Ureter (tissue), 1 donor: ENCODE results near the gene GID8. TPM values are rescaled to one million over a fixed set of nuclear protein-coding genes. Genes with fewer than 3 reads are reported as not detected.

ENCODE experiments used
- DNase-seq: peaks from one replicate; pipeline ENCODE4 v3.0.0-alpha.2; 2020; ENCODE audit warnings: low spot score
- total RNA-seq: library from RNA; stranded (reverse); gene quantifications from one replicate; pipeline ENCODE4 v1.2.4, GENCODE V29; 2023
- donor health status: DM: yes; HTN: yes; CAD: no.

Gene GID8
- total RNA-seq, 1 donor from 2014 or later: 43.1 TPM

DNA sequence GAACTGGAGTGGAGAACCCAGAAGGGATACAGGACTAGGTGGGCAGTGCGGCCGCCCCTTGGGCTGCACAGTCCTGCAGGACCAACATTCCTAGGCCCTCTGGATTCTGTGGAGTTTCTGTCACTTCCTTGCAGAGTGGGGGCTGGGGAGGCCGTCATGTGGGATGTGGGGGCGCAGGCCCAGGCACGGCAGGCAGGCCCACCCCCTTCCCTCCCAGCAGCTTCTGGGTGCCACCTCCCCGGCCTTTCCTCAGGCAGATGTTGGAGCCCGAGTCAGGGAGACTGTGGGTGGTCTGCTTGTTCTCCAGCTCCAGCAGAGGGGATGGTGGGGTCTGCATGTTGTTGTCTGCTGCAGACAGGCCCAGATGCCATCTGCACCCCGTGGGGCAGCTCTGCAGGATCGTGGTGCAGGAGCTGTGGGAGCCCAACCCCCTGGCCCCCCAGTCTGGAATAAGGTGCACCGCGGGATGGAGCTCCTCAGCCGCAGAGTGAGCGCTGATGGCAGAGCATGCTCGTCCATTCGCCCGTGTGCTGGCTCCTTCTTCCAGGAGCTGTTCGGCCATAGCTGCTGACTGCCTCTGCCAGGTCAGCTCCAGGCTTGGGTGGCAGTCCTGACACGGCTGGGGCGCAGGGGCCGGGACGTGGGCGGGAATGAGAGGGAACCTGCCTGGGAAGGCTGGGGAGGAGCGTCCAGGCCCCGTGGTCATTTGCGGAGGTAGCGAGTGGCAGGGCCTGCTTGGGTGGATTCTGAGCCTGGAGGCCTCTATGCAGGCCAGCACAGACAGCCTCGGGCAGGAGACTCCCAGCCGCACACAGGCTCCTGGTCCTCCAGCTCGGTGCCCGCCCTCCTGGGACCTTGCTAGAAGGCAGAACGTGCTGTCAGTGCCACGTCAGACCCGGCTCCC is 32.6 kb downstream of the GID8 start:
- DNase-seq: no peak

DNA sequence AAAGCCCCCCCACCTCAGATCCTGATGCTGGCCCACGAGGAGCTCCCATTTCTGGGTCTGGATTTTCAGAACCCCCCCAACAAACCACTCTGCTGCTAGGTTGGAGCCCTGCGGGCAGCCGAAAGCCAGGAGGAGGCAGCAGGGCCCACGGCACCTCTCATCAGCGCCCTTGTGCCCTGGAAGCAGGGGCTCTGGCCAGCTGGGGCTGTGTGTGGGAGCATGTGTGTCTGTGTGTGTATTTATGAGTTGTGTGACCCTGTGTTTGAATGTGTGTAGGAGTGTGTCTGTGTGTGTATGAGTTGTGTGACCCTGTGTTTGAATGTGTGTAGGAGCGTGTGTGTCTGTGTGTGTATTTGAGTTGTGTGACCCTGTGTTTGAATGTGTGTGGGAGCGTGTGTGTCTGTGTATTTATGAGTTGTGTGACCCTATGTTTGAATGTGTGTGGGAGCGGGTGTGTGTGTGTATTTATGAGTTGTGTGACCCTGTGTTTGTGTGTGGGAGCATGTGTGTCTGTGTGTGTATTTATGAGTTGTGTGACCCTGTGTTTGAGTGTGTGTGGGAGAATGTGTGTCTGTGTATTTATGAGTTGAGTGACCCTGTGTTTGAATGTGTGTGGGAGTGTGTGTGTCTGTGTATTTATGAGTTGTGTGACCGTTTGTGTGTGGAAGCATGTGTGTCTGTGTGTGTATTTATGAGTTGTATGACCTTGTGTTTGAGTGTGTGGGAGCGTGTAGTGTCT is 33.4 kb downstream of the GID8 start:
- DNase-seq: no peak

DNA sequence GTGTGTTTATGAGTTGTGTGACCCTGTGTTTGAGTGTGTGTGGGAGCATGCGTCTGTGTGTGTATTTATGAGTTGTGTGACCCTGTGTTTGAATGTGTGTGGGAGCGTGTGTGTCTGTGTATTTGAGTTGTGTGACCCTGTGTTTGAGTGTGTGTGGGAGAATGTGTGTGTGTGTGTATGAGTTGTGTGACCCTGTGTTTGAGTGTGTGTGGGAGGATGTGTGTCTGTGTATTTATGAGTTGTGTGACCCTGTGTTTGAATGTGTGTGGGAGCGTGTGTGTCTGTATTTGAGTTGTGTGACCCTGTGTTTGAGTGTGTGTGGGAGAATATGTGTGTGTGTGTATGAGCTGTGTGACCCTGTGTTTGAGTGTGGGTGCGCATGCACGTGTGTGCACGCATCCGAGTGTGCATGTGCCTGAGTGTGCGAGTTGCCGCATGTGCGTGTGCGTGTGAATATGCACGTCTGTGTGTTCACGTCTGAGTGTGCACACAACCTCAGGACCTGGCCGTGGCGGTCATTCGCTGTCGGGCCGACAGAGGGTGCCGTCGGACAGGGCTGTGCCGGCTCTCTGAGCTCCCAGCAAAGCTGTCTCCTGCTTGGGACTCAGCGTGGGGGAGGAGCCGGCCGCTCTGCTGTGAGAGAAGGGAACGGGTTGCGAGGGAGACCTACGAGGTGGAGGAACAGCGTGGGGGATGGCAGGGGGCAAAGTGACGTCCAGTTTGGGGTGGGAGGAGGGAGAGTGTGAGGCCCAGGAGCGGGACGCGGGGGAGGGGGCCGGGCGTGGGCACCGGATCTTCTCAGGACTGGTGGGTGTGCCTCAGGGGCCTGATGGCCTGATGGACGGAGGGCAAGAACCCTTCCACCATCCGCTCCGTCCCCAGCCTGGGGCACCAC is 34.2 kb downstream of the GID8 start:
- peak; percentile 88 for DNase-seq

DNA sequence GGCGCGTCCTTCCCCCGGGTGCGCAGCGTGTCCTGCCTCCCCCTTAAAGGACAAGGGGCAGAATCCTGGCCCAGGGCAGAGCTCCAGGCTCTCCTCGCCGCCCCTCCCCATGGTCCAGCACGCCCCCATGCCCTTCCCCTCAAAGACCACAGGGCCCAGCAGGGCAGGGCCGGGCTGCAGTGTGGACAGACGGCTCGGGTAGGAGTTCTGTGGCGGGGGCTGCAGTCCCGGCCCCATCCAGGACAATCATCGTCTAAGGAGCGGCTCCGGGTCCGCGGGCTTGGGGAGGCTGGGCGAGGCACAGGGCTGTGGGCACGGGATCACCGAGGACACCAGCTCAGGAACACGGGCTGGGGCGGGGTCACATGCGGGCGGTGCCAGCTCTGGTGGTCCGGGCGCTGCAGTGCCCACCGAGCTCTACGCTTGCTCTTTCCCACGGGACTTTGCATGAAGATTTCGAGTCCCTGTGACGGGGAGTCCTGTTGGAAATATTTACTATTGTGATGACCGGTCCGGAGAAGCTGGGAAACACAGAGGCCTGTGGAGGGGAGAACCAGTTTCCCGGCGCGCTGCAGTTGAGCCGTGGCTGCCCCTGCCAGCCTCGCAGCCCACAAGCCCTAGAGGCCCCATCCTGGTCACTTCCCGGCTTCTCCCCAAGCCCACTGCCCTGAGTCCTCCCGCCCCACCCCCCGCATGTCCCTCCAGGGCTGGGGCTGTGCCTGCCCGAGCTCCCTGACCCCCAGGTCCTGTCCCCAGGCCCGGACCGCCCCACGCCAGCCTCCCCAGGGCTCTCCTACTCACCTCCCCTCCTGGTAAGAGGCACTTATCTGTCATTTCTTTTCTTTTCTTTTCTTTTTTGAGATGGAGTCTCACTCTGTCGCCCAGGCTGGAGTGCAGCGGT is 35.1 kb downstream of the GID8 start:
- DNase-seq: no peak

DNA sequence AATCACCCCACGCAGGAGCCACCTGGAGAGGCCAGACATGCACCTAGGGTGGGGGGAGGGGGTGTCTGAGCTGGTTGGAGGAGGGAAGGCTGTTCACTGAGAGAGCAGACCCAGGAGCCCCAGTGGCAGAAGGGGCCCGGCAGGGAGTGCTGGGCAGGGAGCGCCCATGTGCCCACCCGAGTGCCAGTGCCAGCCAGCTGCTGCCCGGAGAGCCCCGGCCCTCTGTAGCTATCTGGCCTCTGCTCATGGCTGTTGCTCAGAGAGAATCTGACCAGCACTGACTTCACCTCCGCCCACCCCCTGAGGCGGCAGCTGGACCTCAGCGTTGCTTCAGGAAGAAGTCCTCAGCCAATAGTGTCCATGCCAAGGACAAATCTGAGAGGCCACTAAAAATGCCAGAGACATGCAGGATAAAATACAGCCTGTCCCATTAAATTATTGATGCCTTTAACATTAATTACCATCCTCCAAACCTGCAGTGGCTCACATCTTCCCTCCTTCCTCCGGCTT is 37.4 kb downstream of the GID8 start:
- DNase-seq: no peak

DNA sequence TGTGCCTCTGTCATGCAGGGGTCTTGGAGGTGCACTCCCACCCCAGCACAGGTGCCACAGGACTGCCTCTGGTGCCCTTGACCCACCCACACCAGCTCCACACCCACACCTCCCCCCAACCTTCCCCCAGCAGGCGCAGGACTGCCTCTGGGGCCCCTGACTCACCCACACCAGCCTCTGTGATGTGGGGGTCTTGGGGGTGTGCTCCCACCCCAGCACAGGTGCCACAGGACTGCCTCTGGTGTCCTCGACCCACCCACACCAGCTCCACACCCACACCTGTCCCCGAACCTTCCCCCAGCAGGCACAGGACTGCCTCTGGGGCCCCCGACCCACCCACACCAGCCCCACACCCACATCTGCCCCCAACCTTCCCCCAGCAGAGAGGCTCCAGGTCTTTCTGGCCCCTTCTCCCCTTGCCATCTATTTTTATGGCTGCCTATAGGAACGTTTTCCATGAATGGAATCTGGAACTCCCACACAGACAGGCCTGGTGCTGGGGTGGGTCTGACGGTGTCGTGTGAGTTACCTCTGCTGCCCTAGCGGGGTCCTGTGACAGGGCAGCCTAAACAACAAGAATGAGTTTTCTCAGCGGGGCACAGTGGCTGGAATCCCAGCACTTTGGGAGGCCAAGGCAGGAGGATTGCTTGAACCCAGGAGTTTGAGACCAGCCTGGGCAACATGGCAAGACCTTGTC is 38.0 kb downstream of the GID8 start:
- DNase-seq: no peak

DNA sequence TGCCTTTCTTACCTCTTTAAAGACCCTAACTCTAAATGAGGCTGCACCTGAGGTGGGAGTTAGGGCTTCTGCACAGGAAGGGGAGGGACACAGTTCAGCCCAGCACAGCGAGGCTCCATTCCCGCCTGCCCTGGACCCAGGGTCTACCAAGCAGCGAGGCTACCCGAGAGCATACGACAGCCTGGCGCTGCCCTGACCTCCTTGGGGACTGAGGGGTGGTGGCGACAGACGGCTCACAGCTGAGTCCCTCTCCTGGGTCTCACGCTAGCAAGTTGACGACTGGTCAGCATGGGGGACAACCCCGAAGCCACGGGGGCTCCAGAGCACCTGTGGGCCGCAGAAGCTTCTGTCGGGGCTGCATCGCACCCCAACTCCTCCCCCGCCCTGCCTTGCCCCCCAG is 38.9 kb downstream of the GID8 start:
- DNase-seq: no peak

DNA sequence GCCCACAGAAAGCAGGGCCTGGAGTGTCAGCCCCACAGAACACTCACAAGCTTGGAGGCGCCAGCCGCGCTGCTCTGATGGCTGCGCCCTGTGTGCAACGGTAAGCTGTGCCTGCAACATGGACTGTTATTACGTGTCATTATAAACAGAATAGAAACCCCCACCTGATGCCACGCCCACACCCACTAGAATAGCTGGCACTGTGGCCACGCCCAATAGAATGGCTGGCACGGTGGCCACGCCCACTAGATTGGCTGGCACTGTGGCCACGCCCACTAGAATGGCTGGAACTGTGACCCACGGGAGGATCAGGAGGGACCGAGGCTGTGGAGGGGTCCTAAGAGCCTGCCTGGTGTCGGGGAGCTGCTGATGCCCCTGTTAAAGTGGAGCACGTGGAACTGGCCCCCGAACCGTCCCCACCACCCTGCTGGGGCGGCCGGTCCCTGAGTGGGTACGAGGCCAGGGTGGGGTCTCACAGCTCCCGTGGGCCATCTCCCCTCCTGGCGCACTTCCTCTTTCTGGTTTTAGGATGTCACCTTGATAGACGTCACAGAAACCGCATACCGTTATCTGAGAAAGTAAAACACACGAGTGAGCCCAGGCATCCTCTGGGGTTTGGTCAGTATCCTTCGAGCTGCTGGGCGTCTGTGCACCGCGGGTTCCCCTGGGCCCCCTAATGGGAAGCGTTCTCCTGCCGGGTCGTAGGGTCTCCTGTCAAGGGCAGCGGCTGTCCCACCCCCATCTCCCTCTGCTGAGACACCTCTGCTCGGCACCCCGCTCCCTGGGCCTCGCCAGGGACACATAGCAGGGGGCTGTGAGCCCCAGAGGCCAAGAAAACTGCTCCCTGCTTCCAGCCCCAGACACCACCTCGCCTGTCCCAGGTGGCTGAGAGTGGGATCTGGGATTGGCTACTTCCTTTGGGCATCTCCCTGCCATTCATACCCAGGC is 39.9 kb downstream of the GID8 start:
- DNase-seq: no peak

DNA sequence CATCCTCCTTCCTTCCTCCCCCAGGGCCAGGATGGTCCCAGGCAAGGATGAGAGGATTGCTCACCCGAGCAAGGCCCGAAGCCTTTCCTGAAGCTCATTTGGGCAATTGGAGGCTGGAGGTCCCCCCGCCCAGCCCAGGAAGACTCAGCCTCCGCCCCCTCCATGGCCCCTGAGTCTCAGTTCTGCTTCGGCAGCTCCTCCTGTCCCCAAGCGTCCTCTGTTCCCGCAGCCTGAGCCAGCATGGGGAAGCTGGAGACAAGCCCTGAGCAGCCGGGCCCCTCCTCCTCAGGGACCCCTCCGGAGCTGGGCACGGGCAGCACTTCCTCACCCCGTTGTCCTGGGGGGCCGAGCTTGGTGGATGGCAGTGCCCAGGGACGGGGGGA is 40.6 kb downstream of the GID8 start:
- DNase-seq: no peak

DNA sequence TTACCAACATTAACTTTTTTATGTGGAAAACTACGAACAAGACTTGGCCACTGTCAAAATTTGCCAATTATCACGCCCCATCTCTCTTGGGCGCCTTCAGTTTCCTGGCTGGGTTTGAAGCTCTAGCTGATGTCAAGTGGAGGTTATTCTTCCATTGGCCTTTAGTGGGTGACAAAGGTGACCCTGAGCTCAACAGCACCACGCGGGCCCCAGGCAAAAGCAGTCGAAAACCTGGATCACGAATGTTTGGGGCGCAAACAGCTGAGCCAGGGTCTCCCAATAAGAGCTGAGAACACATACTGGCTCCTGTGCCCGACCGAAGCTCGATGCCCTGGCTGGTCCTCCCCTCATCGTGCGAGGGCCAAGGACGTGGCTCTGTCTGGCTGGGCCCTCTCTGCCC is 41.4 kb downstream of the GID8 start:
- no peak for DNase-seq

DNA sequence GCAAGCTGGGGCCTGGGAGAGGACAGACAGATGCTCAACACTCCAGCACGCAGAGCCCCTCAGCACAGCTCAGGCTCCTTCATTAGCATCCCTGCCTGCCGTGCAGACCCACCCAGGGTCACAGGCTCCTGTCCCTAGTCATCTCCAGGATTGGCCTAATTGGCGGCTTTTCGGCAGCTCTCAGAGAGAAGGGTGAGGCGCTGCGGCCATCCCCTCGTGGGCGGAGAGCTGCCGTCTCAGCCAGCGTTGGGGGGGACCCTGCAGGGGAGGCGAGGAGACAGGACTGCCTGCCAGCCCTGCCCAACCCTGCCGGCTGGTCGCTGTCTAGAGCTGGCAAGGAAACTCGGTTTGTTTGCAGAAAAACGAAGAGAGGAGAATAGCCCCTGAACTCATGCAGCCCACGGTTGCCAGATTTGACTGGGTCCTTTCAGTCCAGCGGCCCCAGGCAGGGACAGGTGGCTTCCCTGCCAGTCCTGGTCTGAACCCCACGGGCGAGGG is 42.0 kb downstream of the GID8 start:
- DNase-seq: no peak

DNA sequence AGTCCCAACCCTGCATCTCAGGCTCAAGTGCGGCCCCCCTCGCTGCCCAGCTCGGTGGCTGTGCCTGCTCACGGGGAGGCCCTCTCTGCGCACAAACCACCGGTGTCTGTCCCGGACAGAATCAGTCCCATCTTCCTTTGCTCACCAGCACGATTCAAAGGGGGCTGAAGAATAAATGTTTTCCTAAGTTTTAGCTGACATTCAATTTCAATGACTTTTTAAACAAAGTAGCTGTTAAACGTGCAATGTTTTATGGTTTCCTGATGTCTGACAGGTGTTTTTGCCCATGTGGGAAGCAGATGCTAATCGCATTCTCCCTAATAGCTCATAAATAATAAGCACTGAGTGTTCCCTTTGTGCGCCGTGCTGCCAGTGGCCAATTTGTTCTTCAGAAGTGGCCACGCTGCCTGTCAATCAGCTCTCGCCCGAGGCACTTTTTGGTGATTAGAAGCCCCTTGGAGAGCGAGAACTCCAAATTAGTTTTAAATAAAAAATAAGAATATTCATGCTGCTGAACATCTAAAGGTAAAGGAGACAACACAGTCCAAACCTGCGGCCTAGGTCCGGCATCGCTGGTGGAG is 42.5 kb downstream of the GID8 start:
- DNase-seq: no peak

DNA sequence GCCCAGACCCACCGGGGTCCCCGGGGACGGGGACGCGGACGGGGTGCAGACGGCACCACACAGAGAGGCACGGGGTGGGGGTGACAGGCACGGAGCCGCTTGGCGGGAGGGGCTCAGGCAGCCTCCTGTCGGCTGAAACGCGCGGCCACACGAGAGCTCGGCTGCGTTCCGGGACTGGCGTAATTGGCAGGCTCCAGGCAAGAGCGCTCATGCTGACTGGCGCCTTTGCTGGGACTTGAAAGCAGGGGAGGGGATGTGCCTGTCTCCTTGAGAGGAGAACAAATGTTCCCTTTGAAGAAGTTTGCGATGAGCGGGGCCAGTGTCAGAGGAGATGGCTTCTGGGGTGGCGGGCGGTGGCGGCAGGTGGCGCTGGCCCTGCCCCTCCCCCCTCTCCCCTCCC is 43.0 kb downstream of the GID8 start:
- no peak for DNase-seq

DNA sequence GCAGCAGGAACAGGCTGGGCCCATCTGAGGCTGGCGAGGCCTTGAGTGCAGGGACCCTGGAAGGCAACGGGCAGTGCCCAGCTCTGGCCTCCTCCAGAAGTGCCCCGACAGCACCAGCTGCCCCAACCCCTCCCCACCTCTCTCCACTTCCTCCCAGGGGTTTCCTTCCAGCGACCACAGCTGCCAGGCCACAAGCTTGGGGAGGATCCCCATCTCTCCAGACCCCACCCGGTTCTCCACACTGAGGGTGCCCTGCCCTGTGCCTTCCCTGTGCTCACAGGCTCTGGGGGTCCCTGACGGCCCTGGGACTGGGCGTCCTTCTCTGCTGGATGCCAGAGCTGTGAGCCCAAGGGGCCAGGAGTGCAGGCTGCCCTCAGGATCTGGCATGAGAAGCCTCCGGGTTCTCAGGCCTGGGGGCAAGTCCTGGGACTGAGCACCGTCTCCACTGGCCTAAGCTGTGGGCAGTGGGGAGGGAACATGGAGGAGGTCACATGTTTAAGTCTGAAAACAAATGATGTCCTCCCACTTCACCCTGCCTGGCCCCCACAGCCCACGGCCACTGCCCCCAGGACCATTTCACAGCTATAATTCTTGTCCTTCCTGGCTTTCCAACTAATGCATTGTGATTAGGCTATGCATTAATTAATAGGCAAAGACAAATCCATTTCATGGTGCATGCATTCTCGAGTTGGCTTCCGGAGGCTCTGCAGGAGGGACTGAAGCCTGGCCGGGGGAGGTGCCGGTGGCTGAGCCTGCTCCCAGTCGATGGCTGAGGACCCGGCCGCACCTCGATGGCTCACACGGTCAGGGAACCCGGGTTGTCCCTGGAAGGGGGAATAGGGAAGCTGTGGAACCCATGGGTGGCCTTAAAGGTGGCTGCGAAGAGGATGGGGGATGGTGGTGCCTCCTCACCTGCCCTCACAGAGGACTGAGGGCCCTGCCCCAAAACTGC is 44.5 kb downstream of the GID8 start:
- DNase-seq: no peak

DNA sequence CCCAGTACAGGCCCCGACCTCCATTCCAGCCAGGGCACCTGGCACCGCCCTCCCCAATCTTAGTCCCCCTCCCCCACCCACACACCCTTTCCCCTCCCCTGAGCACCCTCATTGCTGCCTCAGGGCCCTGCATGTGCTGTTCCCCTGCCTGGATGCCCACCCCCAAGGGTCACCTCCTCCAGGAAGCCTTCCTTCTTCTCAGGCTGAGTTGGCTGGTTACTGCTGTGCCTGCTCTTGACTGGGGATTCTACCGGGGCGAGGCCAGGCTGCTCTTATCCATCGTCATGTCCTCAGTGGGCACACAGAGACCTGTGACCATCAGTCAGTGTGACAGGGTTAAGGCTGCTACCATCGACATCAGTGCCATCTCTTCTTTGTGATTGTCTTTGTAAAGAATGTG is 45.3 kb downstream of the GID8 start:
- no peak for DNase-seq

DNA sequence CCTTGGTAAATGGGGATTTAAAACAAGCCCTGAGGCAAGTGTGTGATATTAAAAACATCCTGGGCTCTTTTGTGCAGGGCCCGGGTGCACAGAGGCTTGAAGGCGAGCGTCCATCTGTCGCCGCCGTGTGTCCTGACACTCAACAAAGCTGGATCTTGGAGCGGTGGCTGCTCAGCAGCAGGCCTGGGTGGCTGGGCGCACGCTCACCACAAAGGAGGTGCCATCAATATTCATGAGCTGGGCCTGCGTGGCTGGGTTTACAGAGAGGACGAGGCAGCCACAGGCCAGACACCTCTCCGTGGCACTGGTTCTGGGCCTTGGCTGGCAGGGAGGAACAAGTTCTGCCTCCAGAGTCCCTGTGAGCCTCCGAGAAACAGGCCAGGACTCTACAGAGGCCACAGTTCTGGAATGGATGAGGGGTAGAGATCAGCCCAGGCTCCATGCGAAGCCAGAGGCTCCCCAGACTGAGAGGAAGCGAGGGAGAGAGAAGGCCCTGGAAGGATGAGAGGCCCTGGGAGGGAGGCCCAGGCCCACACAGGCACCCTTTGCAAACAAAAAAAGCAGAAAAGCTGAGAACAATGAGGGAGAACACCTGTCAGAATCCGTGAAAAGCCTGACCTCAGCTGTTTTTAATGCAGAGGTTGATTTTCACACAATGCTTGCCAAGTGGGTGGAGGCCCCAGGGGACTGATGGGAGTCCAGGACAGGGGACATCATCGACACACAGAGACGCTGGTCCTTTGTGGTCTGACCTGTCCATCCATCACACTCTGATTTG is 46.9 kb downstream of the GID8 start:
- DNase-seq: no peak

DNA sequence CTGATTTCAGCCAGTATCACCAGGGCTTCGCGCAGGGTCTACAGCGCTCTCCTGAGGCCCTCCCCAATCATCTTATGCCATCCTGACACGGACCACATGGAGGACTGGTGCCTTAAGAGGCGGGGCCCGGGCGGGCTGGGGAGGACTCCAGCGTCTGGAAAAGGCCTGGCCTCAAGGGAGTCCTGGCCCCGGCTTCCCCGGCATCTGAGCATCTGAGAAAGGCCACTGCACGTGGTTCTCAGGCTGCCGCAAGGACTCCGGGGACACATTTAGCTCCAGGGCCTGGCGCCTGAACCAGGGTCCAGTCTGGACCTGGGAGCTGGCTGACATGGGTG is 47.5 kb downstream of the GID8 start:
- no peak for DNase-seq
